K562 (cell line): ENCODE results near the gene SAE1. TPM values are rescaled to one million over a fixed set of nuclear protein-coding genes. Genes with fewer than 3 reads are reported as not detected.

Experiments
- ATAC-seq: fragments of 200-7000 bp; cut with Tn5 transposase; 3 replicates; pipeline ENCODE4 v1.9.1; 2020; ENCODE audit warnings: moderate library complexity
- BruUV-seq: library from RNA; stranded (reverse); fragments of 400-500 nt; replicated peaks from 2 replicates; lab custom pipeline; 2021; lab: Mats Ljungman, UMichigan
- CTCF ChIA-PET: fragments of 300-600 bp; formaldehyde crosslinking; extraction: SDS; loops from one replicate; lab custom pipeline; 2021; ENCODE audit warnings: low intra/inter-chr PET ratio; lab: Yijun Ruan, JAX
- POLR2A ChIA-PET: fragments of 300-600, 350-650 bp; sonication (Branson Sonifier 250); formaldehyde crosslinking; extraction: SDS; loops from one replicate; lab custom pipeline; 2021; ENCODE audit warnings: antibody characterized with exemption, inconsistent platforms; lab: Yijun Ruan, JAX
- DNase-seq, 4 experiments: peaks; one replicate each; pipeline versions ENCODE4 v3.0.0 to v3.0.0-alpha.2; 2011 to 2018; ENCODE audit warnings: low spot score in 3 of 4, mixed read lengths in 3 of 4; ENCODE audit errors: extremely low read depth in 1 of 4
- FAIRE-seq: peaks from 2 replicates; lab custom pipeline; 2011; peaks lifted over from hg19 to GRCh38; lab: Jason Lieb, UNC
- H2AFZ ChIP-seq: 2 replicates; pipeline ENCODE4 v1.6.0; 2011; ENCODE audit warnings: low read depth, low read length, control low read depth, inconsistent platforms
- H3K27ac ChIP-seq: fragments of 200-600 bp; 3 replicates; pipeline ENCODE4 v1.8.0; 2011; ENCODE audit warnings: low read depth, mild to moderate bottlenecking, control low read depth, inconsistent platforms, low read length, moderate library complexity, mixed read lengths; ENCODE audit errors: extremely low read depth
- H3K27me3 ChIP-seq, 2 experiments: fragments of 300-600 bp in 1 of 2; 2 replicates in 1 of 2; 3 replicates in 1 of 2; pipeline versions ENCODE4 v1.6.0 to v1.8.0; 2011; ENCODE audit warnings: inconsistent platforms in 2 of 2, low read length in 2 of 2, mild to moderate bottlenecking in 1 of 2, mixed read lengths in 1 of 2, moderate library complexity in 1 of 2; ENCODE audit not compliant: control insufficient read depth in 2 of 2, insufficient read depth in 2 of 2
- H3K36me3 ChIP-seq: fragments of 300-600 bp; 3 replicates; pipeline ENCODE4 v1.8.0; 2011; ENCODE audit warnings: mild to moderate bottlenecking, low read length, inconsistent platforms; ENCODE audit not compliant: control insufficient read depth, insufficient read depth
- H3K4me1 ChIP-seq, 2 experiments: fragments of 200-600 bp in 1 of 2; replicated peaks in 1 of 2; 2 replicates in 1 of 2; 3 replicates in 1 of 2; pipeline versions ENCODE4 v1.5.1 to v1.8.0; 2011; ENCODE audit warnings: inconsistent platforms in 2 of 2, low read length in 2 of 2, mild to moderate bottlenecking in 1 of 2, mixed read lengths in 1 of 2, moderate library complexity in 1 of 2; ENCODE audit not compliant: control insufficient read depth in 2 of 2, insufficient read depth in 2 of 2
- H3K4me2 ChIP-seq: 2 replicates; pipeline ENCODE4 v1.6.1; 2011; ENCODE audit warnings: low read length, control low read depth, inconsistent platforms, mixed read lengths; ENCODE audit not compliant: insufficient read depth
- H3K4me3 ChIP-seq: fragments of 200-600 bp; sonication (generic), shearing (Covaris generic); 2 replicates; pipeline ENCODE4 v1.5.1; 2016; ENCODE audit warnings: control low read depth, inconsistent platforms
- H3K79me2 ChIP-seq: fragments of 200-600 bp; 3 replicates; pipeline ENCODE4 v1.8.0; 2011; ENCODE audit warnings: low read length, inconsistent platforms; ENCODE audit not compliant: control insufficient read depth, insufficient read depth
- H3K9ac ChIP-seq, 2 experiments: 2 replicates each; pipeline versions ENCODE4 v1.6.0 to v1.6.1; 2011; ENCODE audit warnings: low read depth in 2 of 2, low read length in 2 of 2, control low read depth in 1 of 2, inconsistent platforms in 1 of 2, mild to moderate bottlenecking in 1 of 2, mixed read lengths in 1 of 2; ENCODE audit not compliant: insufficient read depth in 1 of 2
- H3K9me1 ChIP-seq: one replicate; pipeline ENCODE4 v1.6.0; 2011; ENCODE audit warnings: inconsistent platforms, mild to moderate bottlenecking, low read length, moderate library complexity; ENCODE audit not compliant: control insufficient read depth, insufficient read depth
- H3K9me3 ChIP-seq: replicated peaks from 2 replicates; pipeline ENCODE4 v1.5.1; 2011; ENCODE audit warnings: low read depth, low read length, inconsistent platforms; ENCODE audit not compliant: control insufficient read depth, insufficient read depth
- H4K20me1 ChIP-seq: replicated peaks from 2 replicates; pipeline ENCODE4 v1.6.1; 2011; ENCODE audit warnings: low read length, inconsistent platforms, mixed read lengths; ENCODE audit not compliant: control insufficient read depth, insufficient read depth
- C11orf30 ChIP-seq: fragments of 450-650 bp; IDR thresholded peaks from 2 replicates; pipeline ENCODE4 v1.6.1; 2016; ENCODE audit warnings: low read depth, mild to moderate bottlenecking
- ERF ChIP-seq: fragments of 450-650 bp; formaldehyde crosslinking; IDR thresholded peaks from 2 replicates; pipeline ENCODE4 v1.4.0; 2020; ENCODE audit warnings: mild to moderate bottlenecking, mixed read lengths
- GATAD2B ChIP-seq: fragments of 450-650 bp; IDR thresholded peaks from 2 replicates; pipeline ENCODE4 v1.6.1; 2017; ENCODE audit warnings: mild to moderate bottlenecking, borderline replicate concordance
- KLF1 ChIP-seq: fragments of 450-650 bp; IDR thresholded peaks from 2 replicates; pipeline ENCODE4 v1.6.1; 2016; ENCODE audit warnings: missing genetic modification characterization, missing compliant biosample characterization
- LEF1 ChIP-seq: fragments of 450-650 bp; IDR thresholded peaks from 2 replicates; pipeline ENCODE4 v1.6.1; 2016; ENCODE audit warnings: mild to moderate bottlenecking
- MAFG ChIP-seq: fragments of 450-650 bp; conservative IDR thresholded peaks from 2 replicates; pipeline ENCODE4 v1.6.1; 2016; ENCODE audit warnings: missing genetic modification characterization, missing compliant biosample characterization
- MAFK ChIP-seq: IDR thresholded peaks from 2 replicates; pipeline ENCODE4 v1.6.1; 2011; ENCODE audit warnings: low read length, improper control_type of control experiment
- MTA2 ChIP-seq: fragments of 450-650 bp; IDR thresholded peaks from 2 replicates; pipeline ENCODE4 v1.6.1; 2016; ENCODE audit warnings: low read depth
- MTA3 ChIP-seq: fragments of 450-650 bp; formaldehyde crosslinking; IDR thresholded peaks from 2 replicates; pipeline ENCODE4 v1.6.1; 2017; ENCODE audit warnings: mild to moderate bottlenecking, borderline replicate concordance
- NFE2 ChIP-seq: IDR thresholded peaks from 2 replicates; pipeline ENCODE4 v1.6.1; 2014; ENCODE audit warnings: antibody characterized with exemption, low read depth
- NUFIP1 ChIP-seq: fragments of 450-650 bp; IDR thresholded peaks from 2 replicates; pipeline ENCODE4 v1.6.1; 2018; ENCODE audit not compliant: partially characterized antibody
- PHF8 ChIP-seq: fragments of 200-600 bp; sonication (generic); IDR thresholded peaks from 2 replicates; pipeline ENCODE4 v1.6.1; 2012; ENCODE audit warnings: mixed run types, mild to moderate bottlenecking, inconsistent platforms, low read length, moderate library complexity, borderline replicate concordance
- POLR2G ChIP-seq: fragments of 200-400 bp; formaldehyde crosslinking; IDR thresholded peaks from 2 replicates; pipeline ENCODE4 v1.6.1; 2017; ENCODE audit warnings: low read depth, mild to moderate bottlenecking, antibody characterized with exemption, low read length, moderate library complexity
- RNF2 ChIP-seq: sonication (generic); IDR thresholded peaks from 2 replicates; pipeline ENCODE4 v1.6.1; 2016
- YY1 ChIP-seq, 3 experiments: IDR thresholded peaks; 2 replicates each; pipeline ENCODE4 v1.6.1; 2011; ENCODE audit warnings: low read length in 2 of 3, mild to moderate bottlenecking in 2 of 3, moderate library complexity in 2 of 3, borderline replicate concordance in 1 of 3, control low read depth in 1 of 3, low read depth in 1 of 3; ENCODE audit not compliant: insufficient read depth in 3 of 3, insufficient replicate concordance in 2 of 3, control insufficient read depth in 1 of 3, insufficient read length in 1 of 3; ENCODE audit errors: extremely low read depth in 1 of 3
- ZC3H4 ChIP-seq: sonication (generic); formaldehyde crosslinking; IDR thresholded peaks from 2 replicates; pipeline ENCODE4 v1.9.0; 2021; ENCODE audit warnings: missing genetic modification reagents, borderline replicate concordance
- ZFP36 ChIP-seq: fragments of 150-350 bp; IDR thresholded peaks from 2 replicates; pipeline ENCODE4 v1.6.1; 2018; ENCODE audit warnings: low read length, low read depth; ENCODE audit not compliant: partially characterized antibody
- ZNF239 ChIP-seq: fragments of 250-450 bp; sonication (Bioruptor Pico); IDR thresholded peaks from 2 replicates; pipeline ENCODE4 v1.4.0; 2020; ENCODE audit warnings: mild to moderate bottlenecking
- ZNF316 ChIP-seq: fragments of 450-650 bp; IDR thresholded peaks from 2 replicates; pipeline ENCODE4 v1.6.1; 2016
- ZNF584 ChIP-seq: fragments of 200-800 bp; sonication (Bioruptor generic); IDR thresholded peaks from 2 replicates; pipeline ENCODE4 v1.6.1; 2016; ENCODE audit warnings: low read depth, mild to moderate bottlenecking, missing genetic modification characterization, missing compliant biosample characterization
- ZNF644 ChIP-seq: fragments of 200-800 bp; sonication (Bioruptor generic); IDR thresholded peaks from 2 replicates; pipeline ENCODE4 v1.6.1; 2016; ENCODE audit warnings: low read depth, missing genetic modification characterization, missing compliant biosample characterization
- WGBS: fragments of 100-300 bp; shearing (Covaris generic); methylation state at CpG from one replicate; pipeline ENCODE4 v1.1.6; 2016; ENCODE audit warnings: low coverage, mixed read lengths; ENCODE audit not compliant: insufficient coverage; ENCODE audit errors: missing lambda C conversion rate; 5-methylcytosine and 5-hydroxymethylcytosine counted together
- in situ Hi-C: fragments of 300-500 bp; cut with MboI; formaldehyde crosslinking; loops from 4 replicates; pipeline ENCODE4 v1.15.0; 2018; ENCODE audit warnings: inconsistent platforms, mixed read lengths
- intact Hi-C: fragments of 100-400 bp; cut with micrococcal nuclease; formaldehyde crosslinking; loops from 2 replicates; pipeline ENCODE4 v1.14.2; 2022
- polyA plus RNA-seq, 8 experiments: library from polyadenylated mRNA; depleted of rRNA in 4 of 8; stranded (reverse) in 5 of 8; unstranded in 3 of 8; fragments of >200 nt; fragmentation: Nextera tagmentation in 2 of 8; fragmentation: Illumina TruSeq in 1 of 8; extraction: Ambion mirVana in 2 of 8; extraction: Trizol in 1 of 8; gene quantifications; 2 replicates each; pipeline versions ENCODE4 v1.2.1 to v1.2.3, GENCODE V29; 2011 to 2014; ENCODE audit warnings: inconsistent platforms in 1 of 8, missing spikeins in 1 of 8
- total RNA-seq, 7 experiments: library from RNA; depleted of rRNA in 6 of 7; stranded (reverse); fragments of >200 nt in 6 of 7; fragmentation: Illumina TruSeq in 2 of 7; extraction: Trizol in 2 of 7; gene quantifications; 2 replicates each; pipeline versions ENCODE4 v1.2.1 to v1.2.3, GENCODE V29; 2011 to 2021; ENCODE audit warnings: low replicate concordance in 1 of 7
- TF ChIP-seq, protein P1 (sequence below): fragments of 450-650 bp; formaldehyde crosslinking; IDR thresholded peaks from 2 replicates; pipeline ENCODE4 v1.4.0; 2022; ENCODE audit warnings: missing genetic modification characterization
- TF ChIP-seq, protein P2 (sequence below): fragments of 450-650 bp; conservative IDR thresholded peaks from 2 replicates; pipeline ENCODE4 v1.6.1; 2016; ENCODE audit warnings: missing genetic modification characterization, low read depth, mild to moderate bottlenecking, missing compliant biosample characterization, moderate library complexity

Gene SAE1
- total and polyA plus RNA-seq, 9 of the 15 experiments (the other 6 are each of a cell fraction or from before 2014, with no cell fraction given) = 82.8 to 299 (median 217) TPM

DNA sequence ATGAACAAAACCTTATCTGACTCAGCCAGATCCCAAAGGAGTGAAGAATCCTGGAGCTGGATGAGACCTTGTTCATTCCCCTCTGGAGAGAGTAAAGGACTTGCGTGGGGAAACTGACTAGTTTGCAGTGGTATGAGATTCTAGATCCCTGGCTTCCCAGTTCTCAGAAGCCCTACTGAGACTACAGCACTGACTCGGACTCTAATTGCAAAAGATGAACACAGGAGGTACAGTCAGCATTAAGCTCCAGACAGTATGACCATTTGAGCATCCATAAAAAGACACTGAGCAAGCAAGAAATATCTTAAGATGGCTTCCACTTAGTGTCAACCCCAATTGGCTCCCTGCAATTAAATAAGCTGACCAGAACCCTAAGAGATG, 23.8 kb upstream of the SAE1 start:
- intact Hi-C loops = no loop called here
- TF ChIP-seq C11orf30 = peak; percentile 50; the same call in 1 of the 2 replicates
- TF ChIP-seq MTA3 = no peak
- no peak for TF ChIP-seq NFE2
- TF ChIP-seq, protein P1, sequence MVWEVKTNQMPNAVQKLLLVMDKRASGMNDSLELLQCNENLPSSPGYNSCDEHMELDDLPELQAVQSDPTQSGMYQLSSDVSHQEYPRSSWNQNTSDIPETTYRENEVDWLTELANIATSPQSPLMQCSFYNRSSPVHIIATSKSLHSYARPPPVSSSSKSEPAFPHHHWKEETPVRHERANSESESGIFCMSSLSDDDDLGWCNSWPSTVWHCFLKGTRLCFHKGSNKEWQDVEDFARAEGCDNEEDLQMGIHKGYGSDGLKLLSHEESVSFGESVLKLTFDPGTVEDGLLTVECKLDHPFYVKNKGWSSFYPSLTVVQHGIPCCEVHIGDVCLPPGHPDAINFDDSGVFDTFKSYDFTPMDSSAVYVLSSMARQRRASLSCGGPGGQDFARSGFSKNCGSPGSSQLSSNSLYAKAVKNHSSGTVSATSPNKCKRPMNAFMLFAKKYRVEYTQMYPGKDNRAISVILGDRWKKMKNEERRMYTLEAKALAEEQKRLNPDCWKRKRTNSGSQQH (CRISPR knock-in tag) = no peak
- no peak for TF ChIP-seq PHF8
- no peak for TF ChIP-seq POLR2G
- peak; percentile 61; the same call in 1 of the 2 replicates for TF ChIP-seq ZNF584 (CRISPR knock-in tag)
- no peak for TF ChIP-seq NUFIP1
- no peak for TF ChIP-seq KLF1
- 0 out of 2 replicates have a peak, but pooled peaks have one; percentile 23 for TF ChIP-seq LEF1
- no peak for TF ChIP-seq GATAD2B
- TF ChIP-seq, protein P2, sequence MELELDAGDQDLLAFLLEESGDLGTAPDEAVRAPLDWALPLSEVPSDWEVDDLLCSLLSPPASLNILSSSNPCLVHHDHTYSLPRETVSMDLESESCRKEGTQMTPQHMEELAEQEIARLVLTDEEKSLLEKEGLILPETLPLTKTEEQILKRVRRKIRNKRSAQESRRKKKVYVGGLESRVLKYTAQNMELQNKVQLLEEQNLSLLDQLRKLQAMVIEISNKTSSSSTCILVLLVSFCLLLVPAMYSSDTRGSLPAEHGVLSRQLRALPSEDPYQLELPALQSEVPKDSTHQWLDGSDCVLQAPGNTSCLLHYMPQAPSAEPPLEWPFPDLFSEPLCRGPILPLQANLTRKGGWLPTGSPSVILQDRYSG = 0 out of 2 replicates have a peak, but pooled peaks have one; percentile 72
- TF ChIP-seq MTA2 = no peak
- TF ChIP-seq ZNF239 (CRISPR knock-in tag) = peak; percentile 41; the same call in 1 of the 2 replicates
- TF ChIP-seq MAFK = 0 out of 2 replicates have a peak, but pooled peaks have one; percentile 2
- no peak for TF ChIP-seq RNF2
- TF ChIP-seq ZFP36 = no peak
- peak; percentile 62 for TF ChIP-seq ZNF316
- TF ChIP-seq ZC3H4 (CRISPR knock-in tag) = no peak
- 0 out of 2 replicates have a peak, but pooled peaks have one; percentile 12 for TF ChIP-seq ERF (CRISPR knock-in tag)
- peak in 1 of 3 experiments; percentile 33 for TF ChIP-seq YY1 (IDR thresholded peaks at IDR 0.05; ENCODE audit: borderline replicate concordance in 1 of 3, control insufficient read depth in 1 of 3, extremely low read depth in 1 of 3, insufficient read depth in 3 of 3, insufficient read length in 1 of 3, insufficient replicate concordance in 2 of 3, low read depth in 1 of 3, low read length in 2 of 3)
- 0 out of 2 replicates have a peak, but pooled peaks have one; percentile 14 for TF ChIP-seq MAFG (tag)
- TF ChIP-seq ZNF644 (tag) = 0 out of 2 replicates have a peak, but pooled peaks have one; percentile 45

More for the DNA sequence above, 23.8 kb upstream of the SAE1 start:
- in situ Hi-C loops = no loop called here
- ATAC-seq = peak; percentile 14
- WGBS = 21% methylated on average over 2 of the region's 2 CpGs
- peaks cover 3 to 43% of the 10 kb centered on the region in 2 experiments for H3K4me1 ChIP-seq
- peak; percentile 70 for FAIRE-seq
- no peaks in the 10 kb centered on the region for H4K20me1 ChIP-seq
- peak overlapping the region; percentile 72 for H3K4me2 ChIP-seq
- H3K27me3 ChIP-seq = no peaks in the 10 kb centered on the region
- CTCF ChIA-PET = no interaction called here
- peaks cover 3% of the 10 kb centered on the region for H3K9me1 ChIP-seq
- peak overlapping the region; percentile 96 for H3K27ac ChIP-seq
- DNase-seq = peak in 3 of 4 experiments; percentile 17 to 53 (median 23)
- peak overlapping the region; percentile 53 to 99; a peak in 3 of 4 replicates for H3K9ac ChIP-seq
- H2AFZ ChIP-seq = no peak overlapping the region
- peaks cover 95% of the 10 kb centered on the region for H3K79me2 ChIP-seq
- H3K9me3 ChIP-seq = no peaks in the 10 kb centered on the region
- BruUV-seq = no TSS peak
- POLR2A ChIA-PET = interaction anchor here (0.6 to 2.3 kb wide), 9 partner anchors 9 to 247 kb away, joined by 3 to 13 read pairs (median 3); no protein-coding TSS in a partner anchor
- peaks cover 59% of the 10 kb centered on the region for H3K36me3 ChIP-seq
- H3K4me3 ChIP-seq = no peak overlapping the region
